Liver (tissue), 9 donors: Measurements from ENCODE around the gene PTPN4. TPM values are rescaled to one million over a fixed set of nuclear protein-coding genes. Genes with fewer than 3 reads are reported as not detected.
A peak's percentile ranks its signal among the peaks of the same experiment; 100 is the strongest.

Experiments
- DNase-seq: peaks from one replicate; pipeline ENCODE4 v3.0.0-alpha.2; 2017; ENCODE audit warnings: low spot score
- H3K27ac ChIP-seq, 2 donors: one replicate each; pipeline ENCODE4 v1.7.0; 2013; ENCODE audit warnings: inconsistent platforms in 2 of 2, low read length in 2 of 2, control low read depth in 1 of 2, low read depth in 1 of 2, mild to moderate bottlenecking in 1 of 2
- H3K27me3 ChIP-seq, 4 donors: one replicate each; pipeline versions ENCODE4 v1.6.1 to v1.7.0; 2013; ENCODE audit warnings: low read length in 3 of 4, inconsistent platforms in 1 of 4, mild to moderate bottlenecking in 1 of 4, moderate library complexity in 1 of 4; ENCODE audit not compliant: control insufficient read depth in 4 of 4, insufficient read depth in 4 of 4
- H3K36me3 ChIP-seq, 4 donors: one replicate each; pipeline versions ENCODE4 v1.6.1 to v1.7.0; 2013; ENCODE audit warnings: low read length in 3 of 4, mild to moderate bottlenecking in 3 of 4, low read depth in 1 of 4, moderate library complexity in 1 of 4; ENCODE audit not compliant: control insufficient read depth in 4 of 4, insufficient read depth in 3 of 4
- H3K4me1 ChIP-seq, 4 donors: one replicate each; pipeline versions ENCODE4 v1.6.1 to v1.7.0; 2013; ENCODE audit warnings: low read length in 3 of 4, mild to moderate bottlenecking in 3 of 4, moderate library complexity in 1 of 4; ENCODE audit not compliant: control insufficient read depth in 4 of 4, insufficient read depth in 4 of 4
- H3K4me3 ChIP-seq, 3 donors: one replicate each; pipeline versions ENCODE4 v1.6.1 to v1.7.0; 2013; ENCODE audit warnings: low read length in 3 of 3, control low read depth in 1 of 3, low read depth in 1 of 3, mild to moderate bottlenecking in 1 of 3
- H3K9ac ChIP-seq, 2 donors: one replicate each; pipeline ENCODE4 v1.7.0; 2013; ENCODE audit warnings: low read length in 2 of 2, mild to moderate bottlenecking in 2 of 2, moderate library complexity in 2 of 2, control low read depth in 1 of 2, low read depth in 1 of 2
- H3K9me3 ChIP-seq, 4 donors: one replicate each; pipeline versions ENCODE4 v1.6.1 to v1.7.0; 2013; ENCODE audit warnings: low read length in 3 of 4; ENCODE audit not compliant: control insufficient read depth in 4 of 4
- ATF3 ChIP-seq: IDR thresholded peaks from 2 replicates; pipeline ENCODE4 v1.6.1; 2016; ENCODE audit warnings: antibody characterized with exemption
- EGR1 ChIP-seq, 2 donors: IDR thresholded peaks; 2 replicates each; pipeline ENCODE4 v1.6.1; 2016 to 2018; ENCODE audit warnings: antibody characterized with exemption in 2 of 2, low read depth in 2 of 2
- FOXA1 ChIP-seq: IDR thresholded peaks from 2 replicates; pipeline ENCODE4 v1.6.1; 2016; ENCODE audit warnings: antibody characterized with exemption
- FOXA2 ChIP-seq: IDR thresholded peaks from 2 replicates; pipeline ENCODE4 v1.6.1; 2016; ENCODE audit warnings: antibody characterized with exemption
- GABPA ChIP-seq, 2 donors: IDR thresholded peaks in 1 of 2; conservative IDR thresholded peaks in 1 of 2; 2 replicates each; pipeline ENCODE4 v1.6.1; 2016; ENCODE audit warnings: antibody characterized with exemption in 2 of 2, mild to moderate bottlenecking in 1 of 2, moderate library complexity in 1 of 2
- HNF4A ChIP-seq, 2 donors: conservative IDR thresholded peaks; 2 replicates each; pipeline ENCODE4 v1.6.1; 2016; ENCODE audit warnings: antibody characterized with exemption in 2 of 2, mild to moderate bottlenecking in 2 of 2
- HNF4G ChIP-seq: IDR thresholded peaks from 2 replicates; pipeline ENCODE4 v1.6.1; 2016; ENCODE audit warnings: antibody characterized with exemption
- JUND ChIP-seq, 2 donors: IDR thresholded peaks; 2 replicates each; pipeline ENCODE4 v1.6.1; 2016; ENCODE audit warnings: antibody characterized with exemption in 2 of 2
- NR2F2 ChIP-seq: IDR thresholded peaks from 2 replicates; pipeline ENCODE4 v1.6.1; 2016; ENCODE audit warnings: antibody characterized with exemption
- RAD21 ChIP-seq, 2 donors: IDR thresholded peaks; 2 replicates each; pipeline ENCODE4 v1.6.1; 2016; ENCODE audit warnings: antibody characterized with exemption in 2 of 2, mild to moderate bottlenecking in 2 of 2
- REST ChIP-seq: IDR thresholded peaks from 2 replicates; pipeline ENCODE4 v1.6.1; 2016; ENCODE audit warnings: antibody characterized with exemption, mild to moderate bottlenecking
- RXRA ChIP-seq, 2 donors: IDR thresholded peaks; 2 replicates each; pipeline ENCODE4 v1.6.1; 2017 to 2018; ENCODE audit warnings: antibody characterized with exemption in 2 of 2, mild to moderate bottlenecking in 1 of 2
- SP1 ChIP-seq: IDR thresholded peaks from 2 replicates; pipeline ENCODE4 v1.6.1; 2018; ENCODE audit warnings: antibody characterized with exemption, mild to moderate bottlenecking
- TAF1 ChIP-seq: conservative IDR thresholded peaks from 2 replicates; pipeline ENCODE4 v1.6.1; 2016; ENCODE audit warnings: antibody characterized with exemption, mild to moderate bottlenecking
- YY1 ChIP-seq: IDR thresholded peaks from 2 replicates; pipeline ENCODE4 v1.6.1; 2016; ENCODE audit warnings: antibody characterized with exemption, mild to moderate bottlenecking
- ZBTB33 ChIP-seq: IDR thresholded peaks from 2 replicates; pipeline ENCODE4 v1.6.1; 2016; ENCODE audit warnings: antibody characterized with exemption
- WGBS: extraction: QIAGEN DNeasy Blood & Tissue Kit; methylation state at CpG from one replicate; pipeline ENCODE4 v1.1.7; 2013; 5-methylcytosine and 5-hydroxymethylcytosine counted together
- polyA plus RNA-seq, 2 donors: library from polyadenylated mRNA; stranded (reverse) in 1 of 2; unstranded in 1 of 2; fragments of 200-250 nt in 1 of 2; fragments of >200 nt in 1 of 2; fragmentation: Nextera tagmentation in 1 of 2; extraction: Ambion mirVana in 1 of 2; gene quantifications; one replicate each; pipeline versions ENCODE4 v1.2.1 to v1.2.3, GENCODE V29; 2013 to 2015
- total RNA-seq, 2 donors: library from RNA; depleted of rRNA; stranded (reverse); fragments of >200 nt; gene quantifications; one replicate each; pipeline ENCODE4 v1.2.3, GENCODE V29; 2014
- TF ChIP-seq, protein P1 (sequence below): IDR thresholded peaks from 2 replicates; pipeline ENCODE4 v1.6.1; 2016; ENCODE audit warnings: antibody characterized with exemption
- TF ChIP-seq, protein P2 (sequence below): fragments of 150-350 bp; IDR thresholded peaks from 2 replicates; pipeline ENCODE4 v1.5.1; 2017; ENCODE audit warnings: improper control_type of control experiment, low read depth, low read length; ENCODE audit not compliant: missing input control
- donor health status: healthy.
- donor health status: healthy.
- donor health status: healthy.
- donor health status: healthy.
- donor health status: healthy.

The PTPN4 gene
- total and polyA plus RNA-seq, 4 donors, result 4.2 to 34.6 (median 9.5) TPM

GRCh38 chr2:119841550-119841949 is 81.8 kb downstream of the PTPN4 start:
- Histone ChIP-seq H3K4me1 (peaks cover 0 to 6% (median 2%) of the 10 kb centered on the region in 4 donors), H3K4me3 (no peak overlapping the region), H3K36me3 (no peaks in the 10 kb centered on the region), H3K27ac (no peak overlapping the region), H3K27me3 (no peaks in the 10 kb centered on the region), H3K9ac (no peak overlapping the region), H3K9me3 (no peaks in the 10 kb centered on the region)
- TF ChIP-seq RAD21 (IDR thresholded peaks at IDR 0.05) (peak in 1 of 2 donors; percentile 7), SP1 (no peak), JUND (IDR thresholded peaks at IDR 0.05) (peak in 1 of 2 donors; percentile 24), ZBTB33 (no peak), FOXA1 (no peak), NR2F2 (no peak), GABPA (IDR thresholded peaks at IDR 0.05 in 1 of 2, conservative IDR thresholded peaks at IDR 0.05 in 1 of 2) (no peak), HNF4G (no peak), RXRA (IDR thresholded peaks at IDR 0.05) (peak in 1 of 2 donors; percentile 25), EGR1 (IDR thresholded peaks at IDR 0.05; ENCODE audit: low read depth in 2 of 2) (peak in 1 of 2 donors; percentile 19), YY1 (peak; percentile 79), FOXA2 (peak; percentile 50), HNF4A (conservative IDR thresholded peaks at IDR 0.05) (peak in 1 of 2 donors; percentile 19), ATF3 (no peak), TAF1 (no peak), REST (no peak)
- TF ChIP-seq, protein P1, sequence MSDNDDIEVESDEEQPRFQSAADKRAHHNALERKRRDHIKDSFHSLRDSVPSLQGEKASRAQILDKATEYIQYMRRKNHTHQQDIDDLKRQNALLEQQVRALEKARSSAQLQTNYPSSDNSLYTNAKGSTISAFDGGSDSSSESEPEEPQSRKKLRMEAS, result no peak
- TF ChIP-seq, protein P2, sequence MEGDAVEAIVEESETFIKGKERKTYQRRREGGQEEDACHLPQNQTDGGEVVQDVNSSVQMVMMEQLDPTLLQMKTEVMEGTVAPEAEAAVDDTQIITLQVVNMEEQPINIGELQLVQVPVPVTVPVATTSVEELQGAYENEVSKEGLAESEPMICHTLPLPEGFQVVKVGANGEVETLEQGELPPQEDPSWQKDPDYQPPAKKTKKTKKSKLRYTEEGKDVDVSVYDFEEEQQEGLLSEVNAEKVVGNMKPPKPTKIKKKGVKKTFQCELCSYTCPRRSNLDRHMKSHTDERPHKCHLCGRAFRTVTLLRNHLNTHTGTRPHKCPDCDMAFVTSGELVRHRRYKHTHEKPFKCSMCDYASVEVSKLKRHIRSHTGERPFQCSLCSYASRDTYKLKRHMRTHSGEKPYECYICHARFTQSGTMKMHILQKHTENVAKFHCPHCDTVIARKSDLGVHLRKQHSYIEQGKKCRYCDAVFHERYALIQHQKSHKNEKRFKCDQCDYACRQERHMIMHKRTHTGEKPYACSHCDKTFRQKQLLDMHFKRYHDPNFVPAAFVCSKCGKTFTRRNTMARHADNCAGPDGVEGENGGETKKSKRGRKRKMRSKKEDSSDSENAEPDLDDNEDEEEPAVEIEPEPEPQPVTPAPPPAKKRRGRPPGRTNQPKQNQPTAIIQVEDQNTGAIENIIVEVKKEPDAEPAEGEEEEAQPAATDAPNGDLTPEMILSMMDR, result no peak
- no peak for DNase-seq
- 27% methylated on average over 1 of the region's 1 CpG for WGBS
